ENCODE data around the gene KLHL29.

DNA sequence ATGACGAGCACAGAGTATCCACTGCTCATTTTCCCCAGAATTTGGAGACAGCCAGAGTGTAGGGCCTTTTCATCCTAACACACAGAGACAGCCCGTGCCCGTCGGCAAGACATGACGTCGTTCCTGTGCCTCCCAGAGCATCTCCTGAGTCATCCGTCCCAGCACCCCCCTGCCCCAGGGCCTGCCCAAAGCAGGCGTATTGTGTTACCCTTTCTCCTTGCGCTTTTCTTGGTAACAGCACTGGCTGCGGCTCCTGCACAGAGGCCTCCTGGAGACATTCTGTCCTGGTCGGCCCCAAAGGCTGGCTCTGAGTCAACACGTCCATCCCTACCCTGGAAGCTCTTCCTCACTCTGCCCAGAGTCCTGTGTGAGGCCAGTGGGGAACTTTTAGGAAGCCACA is 217.1 kb downstream of the KLHL29 start:
- TF ChIP-seq POLR2A (IDR thresholded peaks at IDR 0.05; ENCODE audit: low read depth, low read length) = no peak
- TF ChIP-seq TAF1 (IDR thresholded peaks at IDR 0.05; ENCODE audit: borderline replicate concordance, low read depth, low read length) = no peak
